Measurements from ENCODE around the gene NELFA.
"Not testable (repeated sequence)": the region's sequence is repeated elsewhere in the genome, so short reads cannot be mapped to it uniquely, and the experiment has no call there.

NELFA gene

DNA sequence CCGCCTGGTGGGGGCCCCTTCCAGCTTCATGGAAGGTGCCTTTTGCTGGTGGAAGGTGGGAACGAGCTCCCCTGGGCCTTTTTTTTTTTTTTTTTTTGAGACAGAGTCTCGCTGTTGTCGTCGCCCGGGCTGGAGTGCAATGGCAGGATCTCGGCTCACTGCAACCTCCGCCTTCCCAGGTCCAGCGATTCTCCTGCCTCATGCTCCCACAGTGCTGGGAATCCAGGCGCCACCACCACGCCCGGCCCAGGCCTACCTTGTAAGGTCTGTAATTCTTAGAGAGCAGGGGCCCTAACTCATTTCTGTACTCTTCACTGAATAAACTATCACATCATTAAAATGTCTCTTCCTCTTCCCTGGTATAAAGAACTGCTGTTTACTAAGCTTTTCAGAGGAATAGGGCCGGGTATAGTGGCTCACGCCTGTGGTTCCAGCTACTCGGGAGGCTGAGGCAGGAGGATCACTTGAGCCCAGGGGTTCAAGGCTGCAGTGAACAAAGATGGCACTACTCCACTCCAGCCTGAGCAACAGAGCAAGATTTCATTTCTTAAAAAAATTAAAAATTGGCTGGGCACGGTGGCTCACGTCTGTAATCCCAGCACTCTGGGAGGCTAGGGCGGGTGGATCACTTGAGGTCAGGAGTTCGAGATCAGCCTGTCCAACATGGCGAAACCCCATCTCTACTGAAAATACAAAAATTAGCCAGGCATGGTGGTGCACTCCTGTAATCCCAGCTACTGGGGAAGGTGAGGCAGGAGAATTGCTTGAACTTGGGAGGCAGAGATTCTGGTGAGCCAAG lies 14.9 kb downstream of the NELFA start:
- not testable (repeated sequence) for DNase-seq

DNA sequence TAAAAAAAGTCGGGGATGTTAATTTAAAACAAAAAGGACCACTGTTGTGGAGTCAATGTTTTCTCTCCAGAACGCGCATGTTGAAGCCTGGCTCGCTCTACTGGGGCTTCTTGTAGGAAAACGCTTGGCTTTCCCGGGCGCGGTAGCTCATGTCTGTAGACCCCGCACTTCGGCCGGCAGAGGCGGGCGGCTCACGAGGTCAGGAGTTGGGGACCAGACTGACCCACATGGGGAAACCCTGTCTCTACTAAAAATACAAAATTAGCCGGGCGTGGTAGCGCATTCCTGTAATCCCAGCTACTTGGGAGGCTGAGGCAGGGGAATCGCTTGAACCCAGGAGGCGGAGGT lies 15.6 kb downstream of the NELFA start:
- no peak for DNase-seq

GRCh38 chr4:1992468-1993168 lies 16.2 kb downstream of the NELFA start:
- DNase-seq, result no peak

GRCh38 chr4:1991596-1992434 lies 17.0 kb downstream of the NELFA start:
- no peak for DNase-seq

- DNase-seq, result no peak
These were observed 17.7 kb downstream of the NELFA start for GRCh38 chr4:1991087-1991486.

GRCh38 chr4:1990676-1991075 lies 18.1 kb downstream of the NELFA start:
- DNase-seq, result no peak

GRCh38 chr4:1990348-1990645 lies 18.5 kb downstream of the NELFA start:
- DNase-seq, result no peak

DNA sequence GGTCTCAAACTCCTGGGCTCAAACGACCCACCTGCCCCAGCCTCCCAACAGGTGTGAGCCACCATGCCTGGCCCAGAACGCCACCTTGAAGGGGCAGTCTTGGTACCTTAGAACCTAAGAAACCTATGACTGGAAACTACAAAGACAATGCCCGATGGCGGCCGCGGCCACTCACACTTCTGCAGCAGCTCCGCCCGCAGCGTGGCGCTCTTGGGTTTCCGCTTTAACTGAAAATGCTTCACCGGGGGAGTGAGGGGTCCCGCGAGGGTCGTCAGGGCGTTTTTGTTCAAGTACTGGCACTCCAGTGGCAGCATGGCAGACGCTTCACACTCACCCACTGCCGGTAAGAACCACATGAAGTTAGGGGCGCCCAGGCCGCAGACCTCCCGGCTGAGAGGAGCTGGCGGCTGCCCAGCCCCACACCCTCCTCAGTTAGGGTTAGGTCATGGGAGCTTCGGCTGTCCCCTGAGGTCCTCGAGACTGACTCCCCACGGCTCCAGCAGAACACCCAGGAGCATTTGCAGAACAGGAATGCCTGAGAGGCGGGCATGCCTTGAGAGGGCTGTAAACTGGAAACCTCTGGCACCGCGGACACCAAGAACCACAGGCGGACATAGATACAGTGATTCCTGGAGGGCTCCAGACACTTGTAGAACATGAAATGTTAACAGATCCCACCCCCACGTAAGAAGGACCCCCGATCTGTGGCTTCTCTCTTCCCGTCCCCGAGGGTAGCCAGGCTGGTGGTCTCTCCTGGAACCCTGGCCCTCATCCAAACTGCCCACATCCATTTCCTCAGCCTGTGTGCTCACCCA lies 19.0 kb downstream of the NELFA start:
- DNase-seq, result no peak

DNA sequence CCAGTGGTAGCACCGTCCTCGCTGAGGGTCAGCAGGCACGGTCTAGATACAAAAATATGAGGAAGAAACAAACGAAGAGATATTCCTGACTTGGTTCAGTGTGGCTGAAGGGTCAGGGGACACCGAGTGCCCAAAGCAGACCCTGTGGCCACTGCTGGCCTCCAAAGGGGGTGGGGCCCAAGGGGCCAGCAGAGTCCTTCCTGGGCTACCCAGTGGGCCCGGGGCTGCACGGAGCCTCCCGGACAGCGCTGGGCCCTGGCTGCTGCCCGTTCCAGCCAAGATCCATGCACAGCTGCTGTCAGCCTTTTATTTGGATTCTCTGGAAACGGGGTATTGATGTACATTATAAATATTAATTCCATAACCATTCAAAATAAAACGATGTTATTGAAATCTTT lies 20.4 kb downstream of the NELFA start:
- DNase-seq, result no peak

- DNase-seq, result no peak
These were observed 20.9 kb downstream of the NELFA start for GRCh38 chr4:1987721-1988326.

DNA sequence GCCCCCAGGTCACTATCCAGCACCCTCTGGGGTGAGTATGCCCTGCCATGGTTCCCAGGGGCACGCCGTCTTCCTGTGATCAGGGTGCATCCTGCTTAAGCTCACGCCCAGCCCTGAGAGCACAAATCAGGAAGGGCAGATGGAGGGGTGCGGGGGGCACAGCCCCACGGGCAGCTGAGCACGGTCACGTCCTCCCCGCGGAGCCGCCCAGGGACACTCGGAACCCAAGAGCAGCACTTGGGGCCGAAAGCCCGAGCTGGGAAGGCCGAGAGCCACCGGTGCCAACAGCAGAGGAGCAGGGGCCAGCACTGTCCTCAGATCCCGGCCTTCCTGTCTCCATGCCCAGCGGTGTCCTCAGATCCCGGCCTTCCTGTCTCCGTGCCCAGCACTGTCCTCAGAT lies 21.5 kb downstream of the NELFA start:
- no peak for DNase-seq

- DNase-seq, result no peak
These were observed 22.1 kb downstream of the NELFA start for GRCh38 chr4:1986578-1987210.

GRCh38 chr4:1985780-1986577 lies 22.8 kb downstream of the NELFA start:
- no peak for DNase-seq

DNA sequence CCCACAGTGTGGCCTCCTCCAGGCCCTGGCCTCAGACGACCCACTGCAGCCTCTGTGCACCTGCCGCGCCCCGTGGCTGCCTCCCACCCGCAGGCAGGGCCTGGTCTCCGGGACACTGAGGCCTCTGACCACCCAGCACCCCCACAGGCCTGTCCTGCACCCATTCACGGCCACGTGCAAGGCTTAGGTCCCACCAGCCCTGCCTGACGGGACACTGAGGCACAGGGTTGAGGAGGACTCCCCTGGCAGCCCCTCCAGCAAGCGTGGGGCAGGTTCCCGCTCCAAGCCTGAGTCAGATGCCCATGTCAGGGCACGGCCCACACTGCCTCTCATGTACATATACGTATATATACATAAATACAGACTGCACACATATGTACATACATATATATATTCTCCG lies 23.5 kb downstream of the NELFA start:
- no peak for DNase-seq

GRCh38 chr4:1984406-1985191 lies 24.2 kb downstream of the NELFA start:
- no peak for DNase-seq

DNA sequence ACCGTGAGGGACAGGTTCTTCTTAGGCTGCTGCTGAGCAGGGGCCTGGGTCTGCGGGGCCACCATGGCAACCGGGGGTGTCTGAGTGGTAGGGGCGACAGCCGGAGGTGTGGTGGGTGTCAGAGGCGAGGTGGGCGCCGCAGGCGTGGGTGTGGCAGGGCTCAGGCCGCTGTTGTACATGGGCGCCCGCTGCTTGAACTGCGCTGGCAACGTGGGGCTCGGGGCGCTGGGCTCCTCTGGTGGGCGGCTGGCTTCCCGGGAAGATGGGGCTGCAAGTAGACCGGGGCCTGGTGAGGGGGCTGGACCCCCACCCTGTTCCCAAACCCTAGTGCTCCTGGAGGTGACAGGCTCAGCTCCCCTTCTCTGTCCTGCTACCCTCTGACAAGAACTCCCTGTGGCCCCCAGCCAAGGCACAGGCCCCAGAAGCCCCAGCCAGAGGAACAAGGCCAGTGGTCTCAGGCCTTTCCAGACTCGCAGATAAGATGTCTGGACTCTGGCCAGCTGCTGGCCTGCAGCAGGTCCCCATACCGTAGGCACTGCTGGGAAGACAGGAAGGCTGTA lies 24.8 kb downstream of the NELFA start:
- no peak for DNase-seq

DNA sequence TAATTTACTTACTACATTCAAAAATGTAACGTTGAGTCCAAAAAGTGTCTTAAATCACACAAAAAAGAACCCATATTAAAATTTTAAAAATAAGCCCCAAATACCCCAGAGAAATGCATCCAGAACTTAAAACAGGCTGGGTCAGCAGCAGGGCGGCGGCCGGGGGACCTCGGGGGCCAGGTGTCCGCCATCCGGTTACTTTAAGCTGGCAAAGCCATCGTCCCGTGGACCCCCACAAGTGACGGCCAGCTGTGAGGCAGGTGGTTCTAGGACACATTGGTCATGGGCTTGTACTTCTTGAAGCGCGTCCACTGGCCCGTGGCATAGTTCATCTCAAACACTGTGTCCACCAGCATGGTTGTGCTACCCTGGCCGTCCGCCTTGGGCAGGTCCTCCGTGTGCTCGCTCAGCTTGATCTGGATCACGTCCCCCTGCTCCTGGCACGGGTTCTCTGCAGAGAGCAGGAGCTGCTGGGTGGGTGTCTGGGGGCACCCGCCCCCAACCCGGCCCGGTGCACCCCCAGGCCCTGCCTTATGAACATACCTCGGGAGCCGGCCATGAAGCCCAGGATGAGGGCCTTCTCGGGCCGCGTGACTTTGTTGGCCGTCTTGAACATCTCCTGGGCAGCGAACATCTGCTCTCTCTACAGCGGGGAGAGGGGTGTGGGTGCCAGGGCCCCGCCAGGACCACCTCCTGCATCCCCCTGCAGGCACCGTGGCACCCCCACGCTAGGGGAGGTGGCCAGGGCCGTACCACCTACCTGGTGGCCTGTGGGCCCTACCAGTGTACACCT lies 25.5 kb downstream of the NELFA start:
- no peak for DNase-seq

- DNase-seq, result no peak
These were observed 26.4 kb downstream of the NELFA start for GRCh38 chr4:1982124-1983052.
